GM12878 (cell line): Measurements from ENCODE around the gene HDDC3. TPM values are rescaled to one million over a fixed set of nuclear protein-coding genes. Genes with fewer than 3 reads are reported as not detected.

Experiments used
- ATAC-seq: fragments of 200-7000 bp; cut with Tn5 transposase; 3 replicates; pipeline ENCODE4 v1.9.1; 2020; ENCODE audit warnings: mild to moderate bottlenecking, moderate library complexity
- BruUV-seq: library from RNA; stranded (reverse); fragments of 400-500 nt; replicated peaks from 2 replicates; lab custom pipeline; 2021; lab: Mats Ljungman, UMichigan
- CTCF ChIA-PET: fragments of 300-600 bp; sonication (Branson Sonifier 250); formaldehyde crosslinking; extraction: SDS; loops from one replicate; lab custom pipeline; 2021; ENCODE audit warnings: inconsistent platforms; lab: Yijun Ruan, JAX
- POLR2A ChIA-PET: fragments of 350-600 bp; formaldehyde crosslinking; extraction: SDS; loops from one replicate; lab custom pipeline; 2021; ENCODE audit warnings: inconsistent platforms; lab: Charles Lee
- RAD21 ChIA-PET: fragments of 300-600 bp; sonication (Branson Sonifier 250); formaldehyde crosslinking; loops from one replicate; lab custom pipeline; 2023; ENCODE audit warnings: antibody characterized with exemption; ENCODE audit not compliant: unreplicated experiment; lab: Charles Lee
- SMC1A ChIA-PET: fragments of 300-600 bp; sonication (Branson Sonifier 250); formaldehyde crosslinking; loops from one replicate; lab custom pipeline; 2023; ENCODE audit not compliant: unreplicated experiment, uncharacterized antibody; lab: Charles Lee
- DNase-seq: peaks from one replicate; pipeline ENCODE4 v3.0.0-alpha.2; 2011; ENCODE audit warnings: low read depth, low spot score
- FAIRE-seq: peaks from 3 replicates; lab custom pipeline; 2011; peaks lifted over from hg19 to GRCh38; lab: Jason Lieb, UNC
- H2AFZ ChIP-seq: 2 replicates; pipeline ENCODE4 v1.6.0; 2011; ENCODE audit warnings: low read depth, low read length, control low read depth; ENCODE audit not compliant: control insufficient read depth
- H3K27ac ChIP-seq: 2 replicates; pipeline ENCODE4 v1.5.1; 2011; ENCODE audit warnings: control low read depth; ENCODE audit not compliant: control insufficient read depth, insufficient read depth
- H3K27me3 ChIP-seq, 2 experiments: replicated peaks in 1 of 2; 2 replicates each; pipeline versions ENCODE4 v1.6.0 to v1.6.1; 2011; ENCODE audit warnings: low read length in 1 of 2; ENCODE audit not compliant: control insufficient read depth in 2 of 2, insufficient read depth in 2 of 2
- H3K36me3 ChIP-seq, 2 experiments: 2 replicates each; pipeline ENCODE4 v1.5.1; 2011; ENCODE audit warnings: low read length in 1 of 2; ENCODE audit not compliant: control insufficient read depth in 2 of 2, insufficient read depth in 2 of 2
- H3K4me1 ChIP-seq: 2 replicates; pipeline ENCODE4 v1.6.1; 2011; ENCODE audit warnings: mild to moderate bottlenecking, low read length, moderate library complexity, mixed read lengths; ENCODE audit not compliant: control insufficient read depth, insufficient read depth
- H3K4me2 ChIP-seq: 2 replicates; pipeline ENCODE4 v1.6.0; 2011; ENCODE audit warnings: control low read depth; ENCODE audit not compliant: control insufficient read depth, insufficient read depth
- H3K4me3 ChIP-seq: fragments of 200-600 bp; sonication (generic); 2 replicates; pipeline ENCODE4 v1.5.1; 2016
- H3K79me2 ChIP-seq: 2 replicates; pipeline ENCODE4 v1.6.0; 2011; ENCODE audit warnings: low read length; ENCODE audit not compliant: control insufficient read depth, insufficient read depth
- H3K9ac ChIP-seq: 2 replicates; pipeline ENCODE4 v1.8.0; 2011; ENCODE audit warnings: low read length, control low read depth, mixed read lengths; ENCODE audit not compliant: control insufficient read depth, insufficient read depth
- H3K9me3 ChIP-seq: replicated peaks from 3 replicates; pipeline ENCODE4 v1.5.1; 2011; ENCODE audit warnings: mild to moderate bottlenecking, low read length; ENCODE audit not compliant: control insufficient read depth, insufficient read depth
- H4K20me1 ChIP-seq: 2 replicates; pipeline ENCODE4 v1.6.0; 2011; ENCODE audit not compliant: control insufficient read depth, insufficient read depth
- KAT2A ChIP-seq: conservative IDR thresholded peaks from 2 replicates; pipeline ENCODE4 v1.6.1; 2011; ENCODE audit warnings: low read depth, low read length; ENCODE audit not compliant: control insufficient read depth
- POLR2A ChIP-seq: IDR thresholded peaks from 2 replicates; pipeline ENCODE4 v1.6.1; 2011; ENCODE audit warnings: low read depth, mild to moderate bottlenecking, low read length
- RFX5 ChIP-seq: IDR thresholded peaks from 2 replicates; pipeline ENCODE4 v1.6.1; 2011; ENCODE audit warnings: low read depth, low read length, improper control_type of control experiment
- WRNIP1 ChIP-seq: IDR thresholded peaks from 2 replicates; pipeline ENCODE4 v1.6.1; 2011; ENCODE audit warnings: low read depth, low read length, improper control_type of control experiment, borderline replicate concordance
- WGBS: methylation state at CpG from one replicate; pipeline ENCODE4 v1.1.6; 2016; ENCODE audit warnings: low lambda C conversion rate; ENCODE audit not compliant: insufficient replicate concordance, insufficient coverage; ENCODE audit errors: missing lambda C conversion rate; 5-methylcytosine and 5-hydroxymethylcytosine counted together
- in situ Hi-C: fragments of 300-500 bp; cut with MboI; formaldehyde crosslinking; loops from 9 replicates; pipeline ENCODE4 v1.14.3; 2018; ENCODE audit warnings: mixed read lengths
- intact Hi-C: fragments of 100-400 bp; cut with micrococcal nuclease; formaldehyde crosslinking; loops from one replicate; pipeline ENCODE4 v1.14.2; 2022; ENCODE audit not compliant: unreplicated experiment
- polyA plus RNA-seq, 11 experiments: library from polyadenylated mRNA; depleted of rRNA in 4 of 11; unstranded in 6 of 11; stranded (reverse) in 5 of 11; fragments of >200 nt; fragmentation: Nextera tagmentation in 4 of 11; fragmentation: Illumina TruSeq in 1 of 11; extraction: Ambion mirVana in 4 of 11; extraction: Trizol in 1 of 11; gene quantifications; 1 replicate in 1 of 11; 2 replicates in 10 of 11; pipeline versions ENCODE4 v1.2.1 to v1.2.3, GENCODE V29; 2011 to 2016; ENCODE audit warnings: inconsistent platforms in 2 of 11, missing spikeins in 2 of 11, low read depth in 1 of 11
- total RNA-seq, 4 experiments: library from RNA; depleted of rRNA in 3 of 4; stranded (reverse); fragments of >200 nt in 3 of 4; fragmentation: Illumina TruSeq in 1 of 4; extraction: Trizol in 1 of 4; gene quantifications; 2 replicates each; pipeline versions ENCODE4 v1.2.1 to v1.2.3, GENCODE V29; 2013 to 2021
- TF ChIP-seq, protein P1 (sequence below): fragments of 450-650 bp; IDR thresholded peaks from 2 replicates; pipeline ENCODE4 v1.6.1; 2017; ENCODE audit warnings: mild to moderate bottlenecking
- TF ChIP-seq, protein P2 (sequence below): IDR thresholded peaks from 2 replicates; pipeline ENCODE4 v1.6.1; 2011; ENCODE audit warnings: borderline replicate concordance, low read depth, mild to moderate bottlenecking, moderate library complexity, low read length; ENCODE audit not compliant: insufficient read depth, poor library complexity, severe bottlenecking
- TF ChIP-seq, protein P3 (sequence below): fragments of 450-650 bp; formaldehyde crosslinking; IDR thresholded peaks from 2 replicates; pipeline ENCODE4 v1.4.0; 2020; ENCODE audit warnings: mild to moderate bottlenecking, moderate library complexity

The HDDC3 gene
- total and polyA plus RNA-seq, 10 of the 15 experiments (the other 5 are each of a cell fraction or from before 2014, with no cell fraction given), result 5.6 to 39.5 (median 23.0) TPM

DNA sequence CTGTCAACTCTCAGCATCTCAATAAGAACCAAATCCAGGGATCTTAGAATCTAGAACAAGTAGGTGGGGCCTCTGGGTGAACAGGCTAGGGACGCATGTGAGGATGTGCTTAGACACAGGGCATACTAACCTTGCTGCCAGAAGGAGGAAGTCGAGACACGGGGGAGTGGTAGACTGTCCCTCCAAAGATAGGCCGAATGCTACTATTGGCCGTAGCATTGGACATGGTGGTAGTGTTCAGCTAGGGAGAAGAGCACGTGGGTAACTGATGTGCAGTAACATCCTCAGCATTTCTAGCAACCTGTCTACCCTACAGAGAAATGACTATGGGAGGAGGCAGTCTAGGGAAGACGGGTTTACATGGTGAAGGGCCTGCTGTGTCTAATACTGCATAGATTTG, 37.9 kb upstream of the HDDC3 start:
- Histone ChIP-seq H3K79me2 (no peaks in the 10 kb centered on the region), H2AFZ (no peak overlapping the region), H3K27ac (no peak overlapping the region), H3K4me2 (no peak overlapping the region), H3K4me3 (no peak overlapping the region), H3K9ac (no peak overlapping the region), H4K20me1 (no peaks in the 10 kb centered on the region), H3K27me3 (no peaks in the 10 kb centered on the region), H3K4me1 (no peaks in the 10 kb centered on the region), H3K9me3 (no peaks in the 10 kb centered on the region), H3K36me3 (peaks cover 35 to 47% of the 10 kb centered on the region in 2 experiments)
- BruUV-seq, result no TSS peak
- ChIA-PET CTCF (interaction anchor here (1.9 kb wide), 1 partner anchor 10 kb away, joined by 7 read pairs; no protein-coding TSS in a partner anchor), RAD21 (no interaction called here), POLR2A (no interaction called here), SMC1A (no interaction called here)
- in situ Hi-C loops (loop anchor here (25.0 kb wide), 1 partner anchor 1383 kb away; the partner anchor contains the start of gene TICRR), intact Hi-C loops (no loop called here)
- ATAC-seq (no peak), DNase-seq (no peak), FAIRE-seq (no peak)
- WGBS, result 85% methylated on average over 7 of the region's 7 CpGs
- TF ChIP-seq, protein P1, sequence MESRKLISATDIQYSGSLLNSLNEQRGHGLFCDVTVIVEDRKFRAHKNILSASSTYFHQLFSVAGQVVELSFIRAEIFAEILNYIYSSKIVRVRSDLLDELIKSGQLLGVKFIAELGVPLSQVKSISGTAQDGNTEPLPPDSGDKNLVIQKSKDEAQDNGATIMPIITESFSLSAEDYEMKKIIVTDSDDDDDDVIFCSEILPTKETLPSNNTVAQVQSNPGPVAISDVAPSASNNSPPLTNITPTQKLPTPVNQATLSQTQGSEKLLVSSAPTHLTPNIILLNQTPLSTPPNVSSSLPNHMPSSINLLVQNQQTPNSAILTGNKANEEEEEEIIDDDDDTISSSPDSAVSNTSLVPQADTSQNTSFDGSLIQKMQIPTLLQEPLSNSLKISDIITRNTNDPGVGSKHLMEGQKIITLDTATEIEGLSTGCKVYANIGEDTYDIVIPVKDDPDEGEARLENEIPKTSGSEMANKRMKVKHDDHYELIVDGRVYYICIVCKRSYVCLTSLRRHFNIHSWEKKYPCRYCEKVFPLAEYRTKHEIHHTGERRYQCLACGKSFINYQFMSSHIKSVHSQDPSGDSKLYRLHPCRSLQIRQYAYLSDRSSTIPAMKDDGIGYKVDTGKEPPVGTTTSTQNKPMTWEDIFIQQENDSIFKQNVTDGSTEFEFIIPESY, result no peak
- TF ChIP-seq, protein P2, sequence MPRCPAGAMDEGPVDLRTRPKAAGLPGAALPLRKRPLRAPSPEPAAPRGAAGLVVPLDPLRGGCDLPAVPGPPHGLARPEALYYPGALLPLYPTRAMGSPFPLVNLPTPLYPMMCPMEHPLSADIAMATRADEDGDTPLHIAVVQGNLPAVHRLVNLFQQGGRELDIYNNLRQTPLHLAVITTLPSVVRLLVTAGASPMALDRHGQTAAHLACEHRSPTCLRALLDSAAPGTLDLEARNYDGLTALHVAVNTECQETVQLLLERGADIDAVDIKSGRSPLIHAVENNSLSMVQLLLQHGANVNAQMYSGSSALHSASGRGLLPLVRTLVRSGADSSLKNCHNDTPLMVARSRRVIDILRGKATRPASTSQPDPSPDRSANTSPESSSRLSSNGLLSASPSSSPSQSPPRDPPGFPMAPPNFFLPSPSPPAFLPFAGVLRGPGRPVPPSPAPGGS, result no peak
- TF ChIP-seq WRNIP1, result no peak
- peak; percentile 36; the same call in 1 of the 2 replicates for TF ChIP-seq POLR2A
- TF ChIP-seq RFX5, result no peak
- TF ChIP-seq KAT2A, result no peak
- TF ChIP-seq, protein P3, sequence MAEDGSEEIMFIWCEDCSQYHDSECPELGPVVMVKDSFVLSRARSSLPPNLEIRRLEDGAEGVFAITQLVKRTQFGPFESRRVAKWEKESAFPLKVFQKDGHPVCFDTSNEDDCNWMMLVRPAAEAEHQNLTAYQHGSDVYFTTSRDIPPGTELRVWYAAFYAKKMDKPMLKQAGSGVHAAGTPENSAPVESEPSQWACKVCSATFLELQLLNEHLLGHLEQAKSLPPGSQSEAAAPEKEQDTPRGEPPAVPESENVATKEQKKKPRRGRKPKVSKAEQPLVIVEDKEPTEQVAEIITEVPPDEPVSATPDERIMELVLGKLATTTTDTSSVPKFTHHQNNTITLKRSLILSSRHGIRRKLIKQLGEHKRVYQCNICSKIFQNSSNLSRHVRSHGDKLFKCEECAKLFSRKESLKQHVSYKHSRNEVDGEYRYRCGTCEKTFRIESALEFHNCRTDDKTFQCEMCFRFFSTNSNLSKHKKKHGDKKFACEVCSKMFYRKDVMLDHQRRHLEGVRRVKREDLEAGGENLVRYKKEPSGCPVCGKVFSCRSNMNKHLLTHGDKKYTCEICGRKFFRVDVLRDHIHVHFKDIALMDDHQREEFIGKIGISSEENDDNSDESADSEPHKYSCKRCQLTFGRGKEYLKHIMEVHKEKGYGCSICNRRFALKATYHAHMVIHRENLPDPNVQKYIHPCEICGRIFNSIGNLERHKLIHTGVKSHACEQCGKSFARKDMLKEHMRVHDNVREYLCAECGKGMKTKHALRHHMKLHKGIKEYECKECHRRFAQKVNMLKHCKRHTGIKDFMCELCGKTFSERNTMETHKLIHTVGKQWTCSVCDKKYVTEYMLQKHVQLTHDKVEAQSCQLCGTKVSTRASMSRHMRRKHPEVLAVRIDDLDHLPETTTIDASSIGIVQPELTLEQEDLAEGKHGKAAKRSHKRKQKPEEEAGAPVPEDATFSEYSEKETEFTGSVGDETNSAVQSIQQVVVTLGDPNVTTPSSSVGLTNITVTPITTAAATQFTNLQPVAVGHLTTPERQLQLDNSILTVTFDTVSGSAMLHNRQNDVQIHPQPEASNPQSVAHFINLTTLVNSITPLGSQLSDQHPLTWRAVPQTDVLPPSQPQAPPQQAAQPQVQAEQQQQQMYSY (CRISPR knock-in tag), result no peak
